Lower leg skin (tissue), 3 donors: Measurements from ENCODE around the gene ERC2.

Experiments
- CTCF ChIP-seq, 3 donors: fragments of 450-650 bp; IDR thresholded peaks; one replicate each; pipeline ENCODE4 v1.5.1; 2016; ENCODE audit warnings: antibody characterized with exemption in 3 of 3, mild to moderate bottlenecking in 3 of 3, moderate library complexity in 2 of 3
- POLR2A ChIP-seq, 2 donors: fragments of 450-650 bp; IDR thresholded peaks; one replicate each; pipeline ENCODE4 v1.6.1; 2016 to 2017; ENCODE audit warnings: antibody characterized with exemption in 2 of 2, mild to moderate bottlenecking in 1 of 2, moderate library complexity in 1 of 2

DNA sequence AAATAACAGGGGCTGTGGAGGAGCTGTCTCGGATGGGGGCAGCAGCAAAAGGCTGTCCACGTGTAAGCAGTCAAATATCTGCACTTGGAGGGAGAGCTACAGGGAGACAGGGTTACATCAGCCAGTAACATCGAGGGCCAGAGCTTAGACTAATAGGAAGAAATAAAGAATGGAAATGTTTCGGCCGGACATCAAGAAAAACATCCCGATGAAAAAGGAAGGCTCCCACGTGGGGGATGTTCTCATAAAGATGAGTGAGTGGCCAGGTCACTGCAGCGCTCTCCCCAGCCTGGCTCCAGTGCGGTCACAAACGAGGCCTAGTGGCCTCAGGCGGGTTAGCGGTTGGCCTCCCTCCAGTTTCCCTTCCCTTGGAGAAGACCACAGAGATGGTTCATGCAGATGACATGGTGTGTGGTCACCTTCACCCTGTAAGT is 925.1 kb downstream of the ERC2 start:
- no peak for TF ChIP-seq CTCF (IDR thresholded peaks at IDR 0.05)
- no peak for TF ChIP-seq POLR2A (IDR thresholded peaks at IDR 0.05)
